Measurements from ENCODE around the gene PDK1. TPM values are rescaled to one million over a fixed set of nuclear protein-coding genes. Genes with fewer than 3 reads are reported as not detected.

PDK1 gene
- total and polyA plus RNA-seq, 5 experiments from 2014 or later = 37.1 to 72.6 (median 64.4) TPM

- no peaks in the 10 kb centered on the region for H3K27me3 Mint-ChIP-seq
- H3K4me1 Mint-ChIP-seq = peaks cover 7 to 11% (median 9%) of the 10 kb centered on the region in 4 donors
- POLR2A ChIA-PET = no interaction called here
- peaks cover 9 to 92% (median 49%) of the 10 kb centered on the region in 3 donors for H3K36me3 Mint-ChIP-seq
- H3K27ac Mint-ChIP-seq = peak overlapping the region in 5 of 10 donors; percentile 36 to 76 (median 53)
- DNase-seq = no peak
- H3K4me3 Mint-ChIP-seq = no peak overlapping the region
- no peaks in the 10 kb centered on the region for H3K9me3 Mint-ChIP-seq
- no peak for ATAC-seq
These were observed 44.7 kb downstream of the PDK1 start for GRCh38 chr2:172600557-172601008.

- Mint-ChIP-seq H3K27ac (no peak overlapping the region), H3K36me3 (peaks cover 9 to 85% (median 39%) of the 10 kb centered on the region in 3 donors), H3K27me3 (no peaks in the 10 kb centered on the region), H3K9me3 (no peaks in the 10 kb centered on the region), H3K4me1 (peaks cover 1 to 14% (median 9%) of the 10 kb centered on the region in 4 donors), H3K4me3 (no peak overlapping the region)
- POLR2A ChIA-PET = no interaction called here
- DNase-seq (no peak), ATAC-seq (no peak)
These were observed 50.4 kb downstream of the PDK1 start for GRCh38 chr2:172606285-172606684.

GRCh38 chr2:172607379-172607928, 51.6 kb downstream of the PDK1 start:
- Mint-ChIP-seq H3K4me3 (no peak overlapping the region), H3K4me1 (peaks cover 1 to 14% (median 9%) of the 10 kb centered on the region in 4 donors), H3K36me3 (peaks cover 9 to 87% (median 31%) of the 10 kb centered on the region in 3 donors), H3K27ac (peak overlapping the region in 8 of 10 donors; percentile 29 to 87 (median 65)), H3K27me3 (no peaks in the 10 kb centered on the region), H3K9me3 (no peaks in the 10 kb centered on the region)
- ATAC-seq (no peak), DNase-seq (no peak)
- POLR2A ChIA-PET = no interaction called here

GRCh38 chr2:172609488-172609887, 53.6 kb downstream of the PDK1 start:
- peaks cover 1 to 6% (median 6%) of the 10 kb centered on the region in 4 donors for H3K4me1 Mint-ChIP-seq
- H3K27me3 Mint-ChIP-seq = no peaks in the 10 kb centered on the region
- peaks cover 2 to 81% (median 27%) of the 10 kb centered on the region in 3 donors for H3K36me3 Mint-ChIP-seq
- no peak overlapping the region for H3K4me3 Mint-ChIP-seq
- ATAC-seq (no peak), DNase-seq (no peak)
- POLR2A ChIA-PET = no interaction called here
- H3K9me3 Mint-ChIP-seq = no peaks in the 10 kb centered on the region
- H3K27ac Mint-ChIP-seq = no peak overlapping the region

GRCh38 chr2:172612051-172612450, 56.2 kb downstream of the PDK1 start:
- peaks cover 0 to 6% (median 4%) of the 10 kb centered on the region in 4 donors for H3K4me1 Mint-ChIP-seq
- no peak overlapping the region for H3K4me3 Mint-ChIP-seq
- peak overlapping the region in 6 of 10 donors; percentile 9 to 85 (median 32) for H3K27ac Mint-ChIP-seq
- POLR2A ChIA-PET = no interaction called here
- no peaks in the 10 kb centered on the region for H3K9me3 Mint-ChIP-seq
- no peaks in the 10 kb centered on the region for H3K27me3 Mint-ChIP-seq
- DNase-seq (no peak), ATAC-seq (no peak)
- H3K36me3 Mint-ChIP-seq = peaks cover 3 to 66% (median 20%) of the 10 kb centered on the region in 3 donors

GRCh38 chr2:172613040-172613439, 57.1 kb downstream of the PDK1 start:
- Mint-ChIP-seq H3K27me3 (no peaks in the 10 kb centered on the region), H3K4me1 (no peaks in the 10 kb centered on the region), H3K27ac (peak overlapping the region in 4 of 10 donors; percentile 22 to 61 (median 42)), H3K9me3 (no peaks in the 10 kb centered on the region), H3K4me3 (no peak overlapping the region), H3K36me3 (peaks cover 3 to 58% (median 20%) of the 10 kb centered on the region in 3 donors)
- no peak for ATAC-seq
- DNase-seq = no peak
- POLR2A ChIA-PET = interaction anchor here (0.7 kb wide), 1 partner anchor 106 kb away, joined by 3 read pairs; no protein-coding TSS in a partner anchor

GRCh38 chr2:172613615-172614231, 57.8 kb downstream of the PDK1 start:
- DNase-seq = no peak
- H3K27me3 Mint-ChIP-seq = no peaks in the 10 kb centered on the region
- no peaks in the 10 kb centered on the region for H3K9me3 Mint-ChIP-seq
- peaks cover 3 to 53% (median 17%) of the 10 kb centered on the region in 3 donors for H3K36me3 Mint-ChIP-seq
- POLR2A ChIA-PET = no interaction called here
- H3K27ac Mint-ChIP-seq = peak overlapping the region in 1 of 10 donors; percentile 40
- no peak overlapping the region for H3K4me3 Mint-ChIP-seq
- H3K4me1 Mint-ChIP-seq = no peaks in the 10 kb centered on the region
- no peak for ATAC-seq

GRCh38 chr2:172614932-172615331, 59.0 kb downstream of the PDK1 start:
- peaks cover 3 to 47% (median 17%) of the 10 kb centered on the region in 3 donors for H3K36me3 Mint-ChIP-seq
- H3K27me3 Mint-ChIP-seq = no peaks in the 10 kb centered on the region
- POLR2A ChIA-PET = no interaction called here
- peak overlapping the region in 3 of 10 donors; percentile 11 to 37 (median 33) for H3K27ac Mint-ChIP-seq
- no peaks in the 10 kb centered on the region for H3K9me3 Mint-ChIP-seq
- H3K4me3 Mint-ChIP-seq = peak overlapping the region in 1 of 10 donors; percentile 24
- no peak for ATAC-seq
- H3K4me1 Mint-ChIP-seq = peaks cover 0 to 5% (median 0%) of the 10 kb centered on the region in 4 donors
- DNase-seq = no peak

GRCh38 chr2:172615727-172616261, 59.9 kb downstream of the PDK1 start:
- POLR2A ChIA-PET = no interaction called here
- no peak for DNase-seq
- no peaks in the 10 kb centered on the region for H3K27me3 Mint-ChIP-seq
- no peaks in the 10 kb centered on the region for H3K9me3 Mint-ChIP-seq
- H3K4me1 Mint-ChIP-seq = peaks cover 0 to 5% (median 0%) of the 10 kb centered on the region in 4 donors
- H3K36me3 Mint-ChIP-seq = peaks cover 3 to 38% (median 17%) of the 10 kb centered on the region in 3 donors
- H3K4me3 Mint-ChIP-seq = no peak overlapping the region
- H3K27ac Mint-ChIP-seq = no peak overlapping the region
- no peak for ATAC-seq

GRCh38 chr2:172617115-172617514, 61.2 kb downstream of the PDK1 start:
- peak overlapping the region in 3 of 10 donors; percentile 18 to 76 (median 59) for H3K27ac Mint-ChIP-seq

GRCh38 chr2:172623249-172623965, 67.5 kb downstream of the PDK1 start:
- peaks cover 13 to 36% (median 21%) of the 10 kb centered on the region in 3 donors for H3K36me3 Mint-ChIP-seq
- no peak overlapping the region for H3K27ac Mint-ChIP-seq
- no peaks in the 10 kb centered on the region for H3K27me3 Mint-ChIP-seq
- no peak for DNase-seq
- POLR2A ChIA-PET = interaction anchor here (0.7 kb wide), 1 partner anchor 25 kb away, joined by 3 read pairs; no protein-coding TSS in a partner anchor
- peaks cover 0 to 6% (median 3%) of the 10 kb centered on the region in 4 donors for H3K4me1 Mint-ChIP-seq
- ATAC-seq = no peak
- no peaks in the 10 kb centered on the region for H3K9me3 Mint-ChIP-seq
- H3K4me3 Mint-ChIP-seq = no peak overlapping the region

More at GRCh38 chr2:172617115-172617514, 61.2 kb downstream of the PDK1 start:
- DNase-seq = no peak
- Mint-ChIP-seq H3K4me3 (no peak overlapping the region), H3K27me3 (no peaks in the 10 kb centered on the region), H3K9me3 (no peaks in the 10 kb centered on the region), H3K36me3 (peaks cover 3 to 27% (median 13%) of the 10 kb centered on the region in 3 donors), H3K4me1 (peaks cover 0 to 5% (median 0%) of the 10 kb centered on the region in 4 donors)
- POLR2A ChIA-PET = no interaction called here
- no peak for ATAC-seq

GRCh38 chr2:172624996-172625395, 69.1 kb downstream of the PDK1 start:
- no peaks in the 10 kb centered on the region for H3K27me3 Mint-ChIP-seq
- POLR2A ChIA-PET = interaction anchor here (0.7 kb wide), 1 partner anchor 31 kb away, joined by 3 read pairs; no protein-coding TSS in a partner anchor

More at GRCh38 chr2:172624996-172625395, 69.1 kb downstream of the PDK1 start:
- H3K27ac Mint-ChIP-seq = peak overlapping the region in 1 of 10 donors; percentile 32
- no peak for ATAC-seq
- H3K36me3 Mint-ChIP-seq = peaks cover 28 to 49% (median 33%) of the 10 kb centered on the region in 3 donors
- no peak overlapping the region for H3K4me3 Mint-ChIP-seq
- H3K4me1 Mint-ChIP-seq = peaks cover 0 to 9% (median 0%) of the 10 kb centered on the region in 4 donors
- no peak for DNase-seq
- no peaks in the 10 kb centered on the region for H3K9me3 Mint-ChIP-seq
